ENCODE data around the gene TMEM258.
A peak's percentile ranks its signal among the peaks of the same experiment; 100 is the strongest.

TMEM258 gene

DNA sequence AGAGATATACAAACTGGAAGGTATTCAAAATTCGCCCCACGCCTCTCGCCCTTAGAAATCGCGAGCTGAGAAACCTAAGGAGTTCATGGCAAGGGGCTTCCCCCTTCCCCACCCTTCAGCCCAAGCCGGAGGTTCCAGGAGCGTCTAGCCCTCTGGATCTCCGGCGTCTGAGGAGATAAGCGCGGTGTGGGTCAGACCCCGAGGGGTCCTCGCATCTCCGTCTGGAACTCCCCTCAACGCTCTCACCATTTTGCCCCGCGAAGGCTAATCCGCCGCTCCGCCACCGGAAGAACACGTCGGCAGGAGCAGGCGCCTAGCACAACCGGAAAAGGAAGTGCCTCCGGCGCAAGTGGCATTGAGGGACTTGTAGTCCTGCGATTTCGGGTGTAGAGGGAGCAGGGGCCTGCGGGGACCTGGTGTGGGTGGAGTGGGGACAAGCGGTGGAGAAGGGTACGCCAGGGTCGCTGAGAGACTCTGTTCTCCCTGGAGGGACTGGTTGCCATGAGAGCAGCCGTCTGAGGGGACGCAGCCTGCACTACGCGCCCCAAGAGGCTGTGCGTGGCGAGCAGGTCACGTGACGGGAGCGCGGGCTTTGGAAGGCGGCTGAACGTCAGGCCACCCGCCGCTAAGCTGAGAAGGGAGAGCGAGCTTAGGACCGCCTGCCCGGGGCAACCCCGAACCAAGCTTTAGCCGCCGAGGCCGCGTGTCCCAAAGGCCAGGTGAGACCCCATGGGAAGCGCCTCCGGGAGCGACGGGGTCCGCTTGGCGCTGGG, at the start of gene TMEM258, which contains the start of gene FEN1:
TMEM258 (minus strand) TSS at position 290 of the 773 bp plus-strand sequence; CDS start at position 249, 41 bp downstream.
FEN1 (plus strand) TSS at position 602 of the 773 bp plus-strand sequence. CDS start 2,451 bp downstream, outside the sequence.
- peak; percentile 62 to 80 for DNase-seq (ENCODE audit: low read depth in 2 of 2)

DNA sequence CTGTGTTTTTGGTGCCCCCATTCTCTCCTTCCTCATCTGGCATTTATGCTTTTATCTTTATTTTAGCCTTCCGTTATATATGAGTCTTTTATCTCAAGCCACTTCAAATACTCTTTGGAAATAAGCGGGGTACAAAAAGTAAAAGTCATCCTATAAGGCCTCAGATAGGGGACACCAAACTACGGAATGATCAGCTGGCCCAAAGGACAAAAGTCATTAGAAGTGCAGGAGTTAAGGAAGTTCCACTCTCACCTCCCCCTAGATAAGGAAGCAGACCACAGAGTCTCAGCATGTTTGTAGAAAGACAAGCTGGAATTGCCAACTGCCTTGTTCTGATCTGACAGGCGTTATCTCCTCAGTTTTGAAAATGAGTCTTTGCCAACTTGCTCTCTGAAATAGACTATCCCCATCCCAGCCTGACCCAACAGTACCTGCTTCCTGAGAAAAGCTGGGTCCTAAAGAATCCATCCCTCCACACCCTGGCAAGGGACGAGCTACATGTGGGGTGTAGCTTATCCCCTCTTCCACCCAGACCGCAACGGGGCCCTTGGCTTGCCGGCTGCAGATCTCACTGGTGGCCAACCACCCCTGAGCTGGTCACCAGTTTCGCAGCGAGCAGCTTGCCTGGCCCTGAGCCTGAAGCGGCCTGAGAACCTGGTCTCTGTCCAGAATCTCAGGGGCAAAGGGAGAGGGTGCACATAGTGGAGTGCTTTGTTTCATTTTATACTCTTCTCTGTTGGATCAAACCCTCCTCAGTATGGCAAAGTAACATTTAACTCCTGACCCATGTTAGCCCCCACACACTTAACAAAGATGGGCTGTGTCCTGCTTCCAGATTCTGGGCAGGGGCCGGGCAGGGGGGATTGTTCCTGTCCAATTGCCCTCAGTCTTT, 49.5 kb upstream of the TMEM258 start:
- no peak for DNase-seq (ENCODE audit: low read depth in 2 of 2)

DNA sequence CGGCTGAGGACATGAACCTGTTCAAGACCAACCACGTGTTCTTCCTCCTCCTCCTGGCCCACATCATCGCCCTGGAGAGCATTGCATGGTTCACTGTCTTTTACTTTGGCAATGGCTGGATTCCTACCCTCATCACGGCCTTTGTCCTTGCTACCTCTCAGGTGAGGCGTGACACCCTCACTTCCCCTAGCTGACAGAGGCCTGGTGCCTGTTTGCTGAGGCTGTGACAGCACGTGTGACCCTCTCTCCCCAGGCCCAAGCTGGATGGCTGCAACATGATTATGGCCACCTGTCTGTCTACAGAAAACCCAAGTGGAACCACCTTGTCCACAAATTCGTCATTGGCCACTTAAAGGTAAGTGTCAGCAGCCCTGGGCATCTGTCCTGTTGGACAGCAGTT, 48.0 kb upstream of the TMEM258 start:
- DNase-seq (ENCODE audit: low read depth in 2 of 2), result no peak

DNA sequence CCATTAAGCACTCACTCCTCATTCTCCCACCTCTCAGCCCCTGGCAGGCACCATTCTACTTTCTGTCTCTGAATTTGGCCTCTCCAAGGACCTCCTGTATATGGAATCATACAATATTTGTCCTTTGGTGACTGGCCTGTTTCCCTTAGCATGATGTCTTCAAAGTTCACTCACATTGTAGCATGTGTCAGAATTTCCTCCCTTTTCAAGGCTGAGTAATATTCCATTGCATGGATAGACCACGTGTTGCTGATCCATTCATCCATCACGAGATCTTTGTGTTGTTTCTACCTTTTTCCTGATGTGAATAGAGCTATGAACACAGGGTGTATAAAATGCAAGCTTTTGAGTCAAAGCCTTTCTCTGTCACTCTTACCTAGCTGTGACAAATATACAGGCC, 47.3 kb upstream of the TMEM258 start:
- DNase-seq (ENCODE audit: low read depth in 2 of 2), result no peak

DNA sequence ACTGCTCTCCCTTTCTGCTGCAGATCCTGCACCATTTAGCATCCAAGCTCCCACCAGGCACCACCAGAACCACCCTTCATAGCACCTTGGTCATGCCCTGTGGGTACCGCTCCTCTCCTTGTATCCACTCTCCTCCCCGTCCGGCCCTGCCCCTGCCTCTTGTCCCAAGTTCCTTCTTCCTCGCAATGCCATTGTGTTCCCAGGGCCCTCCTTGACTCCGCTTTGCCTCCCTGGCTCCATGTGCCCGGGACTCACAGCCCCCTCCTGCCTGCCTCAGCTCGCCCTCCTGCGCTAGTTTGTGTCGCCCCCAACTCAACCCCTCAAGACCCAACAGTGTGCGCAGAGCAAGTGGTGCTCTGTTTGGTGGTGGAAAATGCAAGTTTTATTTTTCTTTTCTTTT, 46.5 kb upstream of the TMEM258 start:
- no peak for DNase-seq (ENCODE audit: low read depth in 2 of 2)

DNA sequence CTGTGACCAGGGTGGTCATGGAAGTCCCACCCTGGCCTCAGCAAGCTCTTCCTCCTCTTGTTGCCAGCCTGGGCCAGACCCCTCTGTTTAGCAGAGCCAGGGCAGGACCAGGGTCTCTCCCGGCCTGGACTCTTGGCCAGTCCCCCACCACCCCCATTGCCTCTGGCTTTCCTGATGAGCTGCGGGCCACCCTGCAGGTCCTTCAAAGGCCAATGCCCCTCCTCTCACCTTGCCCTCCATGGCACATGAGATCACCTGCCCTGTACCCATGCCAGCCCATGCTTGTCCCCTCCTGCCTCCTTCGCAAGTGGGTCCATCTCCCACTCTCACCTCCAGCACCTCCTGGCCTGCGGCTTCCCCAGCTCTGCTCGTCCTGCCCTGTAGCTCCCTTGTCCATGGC, 46.1 kb upstream of the TMEM258 start:
- DNase-seq (ENCODE audit: low read depth in 2 of 2), result no peak

DNA sequence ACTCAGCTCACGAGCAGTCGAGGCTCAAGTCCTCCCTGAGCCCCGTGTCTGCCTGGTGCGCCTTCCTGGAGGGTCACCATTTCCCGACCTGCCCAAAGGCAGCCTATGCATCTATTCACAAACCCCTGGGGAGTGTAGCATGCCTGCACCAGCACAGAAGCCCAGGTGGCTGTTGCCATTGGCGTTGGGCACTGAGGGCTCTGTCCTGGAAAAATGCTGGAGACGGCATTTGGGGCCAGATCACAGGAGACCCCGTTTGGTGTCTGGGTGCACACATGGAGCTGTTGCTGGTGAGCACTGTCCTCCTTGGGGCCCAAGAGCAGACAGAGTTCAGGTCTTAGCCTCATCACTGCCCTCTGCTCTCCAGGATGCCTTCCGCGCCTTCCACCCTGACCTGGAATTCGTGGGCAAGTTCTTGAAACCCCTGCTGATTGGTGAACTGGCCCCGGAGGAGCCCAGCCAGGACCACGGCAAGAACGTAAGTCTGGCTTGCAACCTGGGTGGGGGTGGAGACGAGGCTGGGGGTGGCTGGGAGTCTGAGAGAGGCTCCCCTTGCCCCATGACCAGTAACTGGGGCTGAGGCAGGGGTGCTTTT, 45.1 kb upstream of the TMEM258 start:
- DNase-seq (ENCODE audit: low read depth in 2 of 2), result no peak

DNA sequence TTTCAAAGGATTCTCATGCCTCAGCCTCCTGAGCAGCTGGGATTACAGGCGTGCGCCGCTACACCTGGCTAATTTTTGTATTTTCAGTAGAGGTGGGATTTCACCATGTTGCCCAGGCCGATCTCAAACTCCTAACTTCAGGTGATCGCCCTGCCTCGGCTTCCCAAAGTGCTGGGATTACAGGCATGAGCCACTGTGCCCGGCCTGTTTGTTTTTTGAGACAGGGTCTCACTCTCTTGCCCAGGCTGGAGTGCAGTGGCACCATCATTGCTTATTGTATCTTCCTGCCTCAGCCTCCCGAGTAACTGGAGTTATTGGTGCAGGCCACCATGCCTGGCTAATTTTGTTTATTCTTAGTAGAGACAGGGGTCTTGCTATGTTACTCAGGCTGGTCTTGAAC, 43.8 kb upstream of the TMEM258 start:
- no peak for DNase-seq (ENCODE audit: low read depth in 2 of 2)

DNA sequence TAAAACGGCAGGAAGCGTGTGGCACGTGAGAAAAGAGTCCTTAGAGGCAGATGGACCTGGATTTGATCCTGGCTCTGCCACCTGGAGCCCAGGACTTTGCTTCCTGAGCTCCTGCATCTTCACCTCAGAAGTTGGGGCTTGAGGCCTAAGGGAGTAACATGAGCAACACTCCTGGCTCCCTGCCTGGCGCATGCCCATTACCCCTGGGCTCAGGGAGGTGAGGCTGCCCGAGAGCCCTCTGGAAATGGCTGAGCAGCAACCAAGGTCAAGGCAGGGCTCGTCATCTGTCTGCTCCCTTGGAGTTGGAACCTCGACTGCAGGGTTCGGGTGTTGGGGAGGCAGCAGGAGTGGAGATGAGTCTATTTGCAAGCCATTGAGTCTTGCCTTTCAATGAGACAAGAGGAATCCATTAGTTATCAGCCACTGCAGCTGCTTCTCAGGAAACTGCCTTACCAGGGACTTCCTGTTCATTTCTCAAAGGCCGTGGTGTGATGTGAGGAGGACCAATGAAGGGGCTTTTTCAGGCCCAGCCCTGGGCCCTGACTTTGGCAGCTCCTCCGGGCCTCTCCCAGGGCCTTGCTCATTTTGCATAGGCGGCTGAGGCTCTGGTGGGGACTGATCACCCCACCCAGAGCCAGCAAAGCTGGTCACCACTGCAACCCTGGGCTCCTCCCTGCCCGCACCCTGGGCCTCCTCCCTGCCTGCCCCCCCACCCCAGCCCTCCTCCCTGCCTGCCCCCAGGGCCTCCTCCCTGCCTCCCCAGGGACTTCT, 42.1 kb upstream of the TMEM258 start:
- DNase-seq (ENCODE audit: low read depth in 2 of 2), result no peak

DNA sequence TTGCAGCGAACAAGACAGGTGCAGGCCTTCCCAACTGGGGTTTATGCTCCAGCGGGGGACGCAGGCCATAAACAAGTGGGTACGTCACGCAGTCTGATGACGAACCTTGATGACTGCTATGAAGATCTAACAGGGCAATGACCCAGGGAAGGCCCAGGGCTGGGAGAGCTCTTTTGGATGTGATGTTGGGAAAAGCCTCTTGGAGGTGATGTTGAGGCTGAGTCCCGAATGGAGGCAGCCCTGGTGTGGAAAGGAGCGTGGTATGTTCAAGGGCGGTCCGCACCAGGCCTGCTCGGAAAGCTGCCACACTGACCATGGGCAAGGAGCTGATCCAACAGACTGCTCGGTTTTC, 41.5 kb upstream of the TMEM258 start:
- DNase-seq (ENCODE audit: low read depth in 2 of 2), result no peak

DNA sequence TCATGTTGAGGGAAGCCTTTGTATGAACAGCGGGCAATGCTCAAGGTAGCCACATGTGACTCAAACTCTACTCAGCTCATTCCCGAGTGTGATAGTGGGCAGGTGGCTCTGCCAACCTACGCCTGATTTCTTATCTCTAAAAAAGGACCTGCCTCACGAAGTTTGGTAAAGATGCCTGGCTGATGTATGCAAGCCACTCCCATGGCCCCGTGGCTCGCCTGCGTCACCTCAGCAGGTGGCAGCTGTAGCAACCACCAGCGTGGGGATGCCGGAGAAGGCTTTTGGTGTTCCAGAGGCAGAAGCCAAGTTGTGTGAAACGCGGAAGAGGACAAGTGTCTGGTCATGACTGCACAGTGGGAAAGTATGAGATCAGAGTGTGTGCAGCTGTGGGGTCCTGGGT, 41.1 kb upstream of the TMEM258 start:
- DNase-seq (ENCODE audit: low read depth in 2 of 2), result no peak

DNA sequence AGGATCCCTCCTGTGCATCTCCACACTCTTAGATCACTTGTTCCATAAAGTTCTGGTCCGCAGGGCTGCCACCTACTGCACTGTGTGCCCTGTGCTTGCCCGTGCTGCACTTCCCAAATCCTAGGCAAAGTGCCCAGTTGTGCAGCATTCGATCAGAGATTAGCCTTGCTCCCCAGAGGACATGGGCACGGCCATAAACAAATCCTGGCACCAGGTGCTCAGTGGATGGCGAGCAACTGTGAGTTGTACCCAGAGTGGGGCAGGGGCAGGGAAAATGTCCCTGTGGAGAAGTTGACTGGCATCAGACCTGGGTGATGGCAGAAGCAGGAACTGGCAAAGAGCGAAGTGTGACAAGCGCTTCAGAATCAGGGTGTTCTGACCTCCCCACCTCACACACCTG, 40.4 kb upstream of the TMEM258 start:
- DNase-seq (ENCODE audit: low read depth in 2 of 2), result no peak

DNA sequence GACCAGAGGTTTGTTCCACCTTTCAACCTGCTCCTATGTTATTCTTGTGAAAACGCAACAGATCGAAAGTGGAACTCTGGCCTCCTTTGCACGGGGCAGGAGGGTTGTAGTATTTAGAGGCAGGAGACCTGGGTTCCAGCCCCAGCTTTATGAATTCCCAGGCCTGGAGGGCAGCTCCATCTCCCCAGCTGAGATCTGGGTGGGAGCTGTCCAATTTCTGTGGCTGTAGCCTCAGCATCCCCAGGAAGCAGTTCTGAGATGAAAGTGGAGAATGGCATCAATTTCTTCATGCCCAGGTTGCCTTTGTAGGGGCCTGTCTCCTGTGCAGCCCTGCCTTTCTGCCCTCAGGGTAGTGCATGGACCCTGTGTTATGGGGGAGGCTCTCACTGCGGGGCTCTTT, 39.8 kb upstream of the TMEM258 start:
- DNase-seq (ENCODE audit: low read depth in 2 of 2), result no peak

DNA sequence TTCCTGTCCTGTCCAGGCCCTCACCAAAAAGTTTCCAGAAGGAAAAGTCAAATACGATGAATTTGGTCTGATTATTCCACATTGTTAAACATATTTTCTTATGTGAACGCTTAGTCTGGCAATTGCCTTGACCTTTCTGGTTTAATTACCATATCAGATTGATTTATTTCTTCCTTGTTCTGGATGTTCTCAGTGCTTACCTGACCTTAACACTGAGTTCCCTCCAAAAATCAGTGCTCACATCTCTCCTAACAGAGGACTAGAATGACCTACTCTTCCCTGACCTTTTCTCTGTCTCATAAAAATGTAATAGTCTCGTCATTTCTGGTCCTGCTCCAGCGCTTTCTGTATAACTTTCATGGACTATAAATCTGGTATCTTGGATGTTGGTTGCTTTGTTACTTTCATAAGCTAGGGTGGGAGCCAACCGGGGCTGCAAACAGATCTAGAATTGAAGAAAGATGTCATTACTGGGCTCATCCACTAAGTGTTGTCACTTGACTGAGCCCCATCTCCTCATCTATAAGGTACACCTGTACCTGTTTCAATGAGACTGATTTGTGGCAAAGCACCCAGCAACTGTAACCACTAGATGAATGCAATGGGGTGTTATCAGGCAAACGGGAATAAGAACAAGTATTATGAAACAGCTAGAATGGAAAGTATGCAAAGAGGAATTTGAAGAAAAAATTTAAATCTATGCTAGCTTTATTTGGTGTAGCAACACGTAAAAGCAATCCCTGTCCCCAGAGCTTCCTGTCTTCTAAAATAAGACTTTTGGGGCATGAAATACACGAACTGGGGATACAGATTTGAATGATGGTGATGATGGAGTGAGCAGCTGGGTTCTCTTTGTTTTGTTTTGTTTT, 38.1 kb upstream of the TMEM258 start:
- DNase-seq (ENCODE audit: low read depth in 2 of 2), result no peak

DNA sequence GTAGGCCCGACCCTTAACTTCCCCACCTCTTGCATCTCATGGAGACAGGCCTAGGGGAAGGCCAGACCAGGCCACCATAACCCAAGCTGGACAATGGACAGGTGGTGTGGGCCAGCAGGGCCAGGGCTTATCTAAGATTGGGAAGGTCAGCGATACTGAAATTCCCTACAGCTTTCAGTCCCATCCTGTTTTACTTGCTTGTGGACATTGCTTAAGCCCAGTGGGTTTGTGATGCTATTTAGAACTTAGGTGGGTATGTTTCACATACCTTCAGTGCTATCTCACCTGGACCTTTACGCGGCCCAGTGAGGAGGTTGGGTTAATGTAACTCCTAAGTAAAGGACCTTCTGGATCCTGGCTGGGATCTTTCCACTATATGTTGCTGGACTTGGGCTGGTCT, 37.4 kb upstream of the TMEM258 start:
- no peak for DNase-seq (ENCODE audit: low read depth in 2 of 2)

DNA sequence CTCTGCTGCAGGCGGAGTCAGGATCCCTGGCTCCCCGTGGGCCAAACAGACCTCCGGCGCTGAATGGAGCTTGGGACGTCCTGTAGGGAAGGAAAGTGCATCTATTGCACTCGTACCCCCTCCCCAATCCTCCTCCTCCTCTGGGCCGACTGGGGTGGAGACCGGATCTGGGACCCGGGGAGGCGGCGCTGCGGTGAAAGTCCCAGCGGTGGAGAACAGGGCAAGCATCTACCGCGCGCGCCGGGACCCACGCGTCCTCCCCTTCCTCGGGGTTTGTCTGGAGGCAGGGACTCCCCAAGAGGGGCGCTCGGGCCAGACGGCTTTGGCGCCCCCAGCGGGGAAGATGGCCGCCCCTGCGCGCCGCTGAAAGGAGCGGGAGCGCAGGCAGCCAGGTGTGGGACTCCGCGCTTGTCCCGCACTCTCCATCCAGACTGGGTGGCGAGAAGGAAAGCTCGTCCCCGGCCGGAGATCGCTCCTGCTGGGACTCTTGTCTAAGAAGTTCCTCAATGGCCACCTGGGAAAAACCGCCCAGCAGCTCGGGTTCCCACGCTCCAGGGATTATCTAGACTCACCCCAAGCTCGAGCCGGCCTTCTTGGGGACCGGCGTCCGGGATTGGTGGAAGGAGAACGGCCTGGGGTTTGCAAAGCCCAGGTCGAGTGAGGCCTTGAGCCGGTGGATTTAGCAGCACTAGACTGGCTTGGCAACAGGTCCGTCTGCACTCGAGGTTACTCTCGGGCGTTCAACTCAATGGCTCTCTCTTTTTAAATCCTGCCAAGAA, 36.4 kb upstream of the TMEM258 start:
- no peak for DNase-seq (ENCODE audit: low read depth in 2 of 2)

DNA sequence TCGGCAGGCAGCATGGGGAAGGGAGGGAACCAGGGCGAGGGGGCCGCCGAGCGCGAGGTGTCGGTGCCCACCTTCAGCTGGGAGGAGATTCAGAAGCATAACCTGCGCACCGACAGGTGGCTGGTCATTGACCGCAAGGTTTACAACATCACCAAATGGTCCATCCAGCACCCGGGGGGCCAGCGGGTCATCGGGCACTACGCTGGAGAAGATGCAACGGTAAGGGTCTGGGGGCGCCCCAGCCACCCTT, 35.9 kb upstream of the TMEM258 start:
- DNase-seq (ENCODE audit: low read depth in 2 of 2), result no peak

DNA sequence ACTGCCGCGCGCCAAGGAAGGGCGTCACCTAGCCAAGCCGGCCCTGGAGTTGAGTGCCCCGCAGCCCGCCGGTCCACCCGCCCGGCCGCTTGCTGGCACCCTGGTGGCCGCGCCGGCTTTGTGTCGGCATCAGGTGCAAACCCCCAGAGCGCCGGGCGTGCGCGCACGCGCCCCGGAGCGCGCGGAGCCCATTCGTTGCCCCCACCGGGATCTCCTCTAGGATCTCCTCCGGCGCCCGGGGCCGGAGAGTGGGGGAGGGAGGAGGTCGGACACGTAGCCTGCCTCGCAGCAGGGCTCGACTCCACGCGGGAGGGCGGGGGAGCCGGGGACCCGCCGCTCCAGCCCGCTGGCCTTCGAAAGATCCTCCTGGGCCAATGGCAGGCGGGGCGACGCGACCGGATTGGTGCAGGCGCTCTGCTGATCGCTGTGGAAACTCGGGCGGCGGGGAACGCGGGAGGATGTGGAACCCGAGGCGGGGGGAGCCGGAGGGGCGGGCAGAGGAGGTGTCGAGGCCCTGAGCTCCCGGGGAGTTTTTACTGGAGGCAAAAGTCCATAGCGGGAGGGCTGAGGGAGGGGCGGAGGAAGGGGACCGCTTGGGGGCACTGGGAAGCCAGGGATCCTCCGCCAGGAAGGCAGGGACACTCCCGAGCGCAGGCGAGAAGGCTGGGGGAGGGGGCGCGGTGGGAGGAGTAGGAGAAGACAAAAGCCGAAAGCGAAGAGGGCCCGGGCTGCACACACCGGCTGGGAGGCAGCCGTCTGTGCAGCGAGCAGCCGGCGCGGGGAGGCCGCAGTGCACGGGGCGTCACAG, 35.4 kb upstream of the TMEM258 start, which contains the start of gene FADS2:
FADS2 (plus strand) TSS at position 730 of the 808 bp plus-strand sequence. CDS start 91 bp downstream, outside the sequence.
- DNase-seq (ENCODE audit: low read depth in 2 of 2), result peak in 1 of 2 donors; percentile 35

DNA sequence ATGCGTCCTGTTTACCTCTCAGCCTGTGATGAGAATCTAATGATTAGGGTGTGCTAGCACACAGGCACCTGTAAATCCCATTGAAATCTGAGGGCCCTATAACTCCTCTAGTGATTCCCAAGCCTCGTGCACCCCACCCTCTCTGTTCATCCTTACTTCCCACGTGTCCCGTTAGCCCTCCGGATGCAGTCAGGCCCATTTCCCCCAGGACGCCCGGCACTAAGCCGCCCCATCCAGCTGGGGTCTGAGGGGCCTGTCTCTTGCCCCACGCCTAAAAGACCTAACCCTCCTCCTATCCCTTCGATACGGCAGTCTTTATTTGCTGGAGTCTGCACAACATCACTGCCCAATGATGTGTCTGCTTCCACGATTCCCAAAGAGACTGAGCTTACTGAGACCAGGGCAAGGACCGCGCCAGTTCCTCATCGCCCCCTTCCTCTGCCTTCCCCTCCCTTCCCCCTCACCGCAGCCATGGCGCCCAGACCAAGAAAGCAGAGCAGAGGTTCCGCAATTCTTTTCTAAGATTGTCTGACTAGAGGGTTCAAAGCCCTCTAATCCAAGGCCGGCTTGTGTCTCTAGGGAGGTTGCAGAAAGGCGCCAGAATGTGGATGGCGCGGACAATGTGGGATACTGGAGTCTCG, 34.7 kb upstream of the TMEM258 start:
- DNase-seq (ENCODE audit: low read depth in 2 of 2), result no peak
